Adrenal gland (tissue), 12 donors: ENCODE measurements around the gene TBL2. TPM values are rescaled to one million over a fixed set of nuclear protein-coding genes. Genes with fewer than 3 reads are reported as not detected.
A peak's percentile ranks its signal among the peaks of the same experiment; 100 is the strongest.
"Not testable (repeated sequence)": the region's sequence is repeated elsewhere in the genome, so short reads cannot be mapped to it uniquely, and the experiment has no call there.

Experiments
- DNase-seq, 7 donors: peaks; one replicate each; pipeline ENCODE4 v3.0.0-alpha.2; 2019 to 2020
- H3K27ac ChIP-seq, 5 donors: fragments of 200-600 bp; sonication (generic) in 4 of 5; 1 replicate in 3 of 5; 2 replicates in 2 of 5; pipeline versions ENCODE4 v1.5.1 to v1.8.0; 2016 to 2020; ENCODE audit warnings: mild to moderate bottlenecking in 1 of 5
- H3K27me3 ChIP-seq: fragments of 200-600 bp; 2 replicates; pipeline ENCODE4 v1.8.0; 2021
- H3K36me3 ChIP-seq, 2 donors: fragments of 200-600 bp; replicated peaks in 1 of 2; 1 replicate in 1 of 2; 2 replicates in 1 of 2; pipeline versions ENCODE4 v1.5.1 to v1.8.0; 2018 to 2022
- H3K4me1 ChIP-seq, 2 donors: fragments of 200-600 bp; replicated peaks in 1 of 2; 1 replicate in 1 of 2; 2 replicates in 1 of 2; pipeline versions ENCODE4 v1.5.1 to v1.8.0; 2018 to 2021
- H3K4me3 ChIP-seq, 4 donors: fragments of 200-600 bp; sonication (generic) in 3 of 4; one replicate each; pipeline ENCODE4 v1.5.1; 2016 to 2018
- H3K9me3 ChIP-seq, 3 donors: fragments of 200-600 bp; sonication (generic) in 1 of 3; replicated peaks in 1 of 3; 1 replicate in 2 of 3; 2 replicates in 1 of 3; pipeline versions ENCODE4 v1.5.1 to v1.8.0; 2016 to 2021
- CTCF ChIP-seq, 6 experiments: fragments of 450-650 bp in 4 of 6; fragments of 200-600 bp in 2 of 6; sonication (generic) in 1 of 6; IDR thresholded peaks; 1 replicate in 5 of 6; 2 replicates in 1 of 6; pipeline versions ENCODE4 v1.5.1 to v1.8.0; 2016 to 2021; ENCODE audit warnings: antibody characterized with exemption in 6 of 6, mild to moderate bottlenecking in 2 of 6, moderate library complexity in 1 of 6
- POLR2A ChIP-seq, 2 donors: fragments of 450-650 bp; IDR thresholded peaks; one replicate each; pipeline ENCODE4 v1.6.1; 2017; ENCODE audit warnings: antibody characterized with exemption in 2 of 2, mild to moderate bottlenecking in 2 of 2, moderate library complexity in 1 of 2
- WGBS, 4 donors: extraction: QIAGEN DNeasy Blood & Tissue Kit in 2 of 4; methylation state at CpG; one replicate each; pipeline versions ENCODE4 v1.1.5 to v1.1.7; 2013 to 2017; 5-methylcytosine and 5-hydroxymethylcytosine counted together
- intact Hi-C, 2 donors: fragments of 100-400 bp; cut with DNase I; formaldehyde crosslinking; loops; one replicate each; pipeline versions ENCODE4 v1.14.1 to v1.15.0; 2022 to 2023
- polyA plus RNA-seq, 3 donors: library from polyadenylated mRNA; stranded (reverse); fragments of 200-250 nt in 2 of 3; fragments of 350-450 nt in 1 of 3; fragmentation: Illumina TruSeq in 1 of 3; extraction: RNeasy Lipid Tissue Mini Kit (QIAGEN cat#74804) in 1 of 3; gene quantifications; one replicate each; pipeline ENCODE4 v1.2.3, GENCODE V29; 2013 to 2014
- total RNA-seq, 9 donors: library from RNA; depleted of rRNA in 4 of 9; stranded (reverse); fragments of >200 nt in 4 of 9; fragments of 120-200 nt in 1 of 9; fragmentation: NEBNext Ultra II Directional in 1 of 9; extraction: Animal tissue kit (Norgen Biotek cat#: 25700) in 1 of 9; gene quantifications; one replicate each; pipeline versions ENCODE4 v1.1.0 to v1.2.4, GENCODE V29; 2013 to 2023
- donor health status: healthy with polysubstance abuse.
- donor health status: Bipolar disorder and iron deficiency.
- donor health status: DM: yes; HTN: yes; CAD: no.
- donor health status: DM: no; HTN: no; CAD: no.
- donor health status: DM: no; HTN: no; CAD: no.
- donor health status: DM: yes; HTN: yes; CAD: no.

Gene TBL2
- total and polyA plus RNA-seq, 12 donors, result 14.2 to 136 (median 51.3) TPM

GRCh38 chr7:73621168-73622063, 43.0 kb upstream of the TBL2 start:
- no peak overlapping the region for H3K4me3 ChIP-seq
- H3K4me1 ChIP-seq, result peaks cover 12 to 19% of the 10 kb centered on the region in 2 donors
- no peaks in the 10 kb centered on the region for H3K27me3 ChIP-seq
- H3K36me3 ChIP-seq, result no peaks in the 10 kb centered on the region
- intact Hi-C loops, result no loop called here
- WGBS, 4 donors, result 39 to 63% (median 44%) methylated on average over 6 to 7 of the region's 7 CpGs
- H3K27ac ChIP-seq, result peak overlapping the region in 2 of 5 donors; percentile 8 to 34
- TF ChIP-seq POLR2A (IDR thresholded peaks at IDR 0.05) (no peak), CTCF (IDR thresholded peaks at IDR 0.05) (no peak)
- no peaks in the 10 kb centered on the region for H3K9me3 ChIP-seq
- DNase-seq, result peak in 3 of 7 donors; percentile 44 to 51 (median 49)

GRCh38 chr7:73619394-73619793, 41.0 kb upstream of the TBL2 start:
- H3K9me3 ChIP-seq, H3K27me3 ChIP-seq, DNase-seq, H3K4me3 ChIP-seq, intact Hi-C loops, H3K27ac ChIP-seq, H3K36me3 ChIP-seq: not testable (repeated sequence)
- WGBS, 4 donors, result 66 to 87% (median 81%) methylated on average over 11 of the region's 11 CpGs
- H3K4me1 ChIP-seq, result peaks cover 12 to 19% of the 10 kb centered on the region in 2 donors

DNA sequence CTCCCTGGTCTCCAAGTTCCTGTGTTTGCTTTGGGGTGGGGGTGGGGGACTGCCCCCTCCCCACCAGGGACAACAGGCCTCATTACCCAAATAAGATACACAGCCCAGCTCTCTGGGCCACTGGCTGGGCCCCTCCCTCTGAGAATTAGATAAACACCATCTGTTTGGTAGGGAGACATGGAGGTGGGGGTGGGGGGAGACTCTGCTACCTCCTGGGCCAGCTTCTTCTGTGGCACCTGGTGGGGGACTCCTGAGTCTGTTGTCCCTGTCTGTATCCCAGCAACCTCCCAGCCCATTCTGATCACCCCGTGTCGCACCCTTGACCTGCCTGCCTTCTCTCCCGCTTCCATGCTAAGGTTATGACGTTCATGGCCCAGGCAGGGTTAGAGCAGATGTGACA, 40.2 kb upstream of the TBL2 start:
- intact Hi-C loops, result no loop called here
- no peak for DNase-seq
- TF ChIP-seq POLR2A (IDR thresholded peaks at IDR 0.05) (no peak), CTCF (IDR thresholded peaks at IDR 0.05) (no peak)
- Histone ChIP-seq H3K36me3 (no peaks in the 10 kb centered on the region), H3K4me3 (no peak overlapping the region), H3K4me1 (peaks cover 7 to 13% of the 10 kb centered on the region in 2 donors), H3K27me3 (no peaks in the 10 kb centered on the region), H3K27ac (no peak overlapping the region), H3K9me3 (no peaks in the 10 kb centered on the region)
- WGBS, 4 donors, result 67 to 81% (median 73%) methylated on average over 4 of the region's 4 CpGs

DNA sequence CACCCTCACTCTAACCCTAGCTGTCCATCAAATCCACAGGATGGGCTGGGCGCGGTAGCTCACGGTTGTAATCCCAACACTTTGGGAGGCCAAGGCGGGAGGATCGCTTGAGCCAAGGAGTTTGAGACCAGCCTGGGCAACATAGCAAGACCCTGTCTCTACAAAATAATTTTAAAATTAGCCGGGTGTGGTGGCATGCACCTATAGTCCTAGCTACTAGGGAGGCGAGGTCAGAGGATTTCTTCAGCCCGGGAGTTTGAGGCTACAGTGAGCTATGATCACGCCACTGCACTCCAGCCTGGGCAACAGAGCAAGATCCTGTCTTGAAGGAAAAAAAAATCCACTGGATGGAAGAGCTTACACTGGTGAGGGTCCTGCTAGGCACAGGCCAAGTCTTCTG, 39.1 kb upstream of the TBL2 start:
- intact Hi-C loops, H3K27me3 ChIP-seq, H3K36me3 ChIP-seq, H3K27ac ChIP-seq, H3K9me3 ChIP-seq, H3K4me3 ChIP-seq, DNase-seq: not testable (repeated sequence)
- H3K4me1 ChIP-seq, result peaks cover 0 to 11% of the 10 kb centered on the region in 2 donors
- 83 to 96% (median 96%) methylated on average over 9 of the region's 9 CpGs for WGBS, 4 donors

- DNase-seq, result peak in 1 of 7 donors; percentile 52
- TF ChIP-seq POLR2A (IDR thresholded peaks at IDR 0.05) (no peak), CTCF (IDR thresholded peaks at IDR 0.05) (no peak)
- Histone ChIP-seq H3K4me3 (no peak overlapping the region), H3K36me3 (no peaks in the 10 kb centered on the region), H3K27me3 (no peaks in the 10 kb centered on the region), H3K4me1 (peaks cover 0 to 8% of the 10 kb centered on the region in 2 donors), H3K27ac (no peak overlapping the region), H3K9me3 (no peaks in the 10 kb centered on the region)
- intact Hi-C loops, result no loop called here
- WGBS, 4 donors, result 45 to 57% (median 55%) methylated on average over 2 to 4 of the region's 4 CpGs
Measured at GRCh38 chr7:73615886-73616285, 37.5 kb upstream of the TBL2 start.

DNA sequence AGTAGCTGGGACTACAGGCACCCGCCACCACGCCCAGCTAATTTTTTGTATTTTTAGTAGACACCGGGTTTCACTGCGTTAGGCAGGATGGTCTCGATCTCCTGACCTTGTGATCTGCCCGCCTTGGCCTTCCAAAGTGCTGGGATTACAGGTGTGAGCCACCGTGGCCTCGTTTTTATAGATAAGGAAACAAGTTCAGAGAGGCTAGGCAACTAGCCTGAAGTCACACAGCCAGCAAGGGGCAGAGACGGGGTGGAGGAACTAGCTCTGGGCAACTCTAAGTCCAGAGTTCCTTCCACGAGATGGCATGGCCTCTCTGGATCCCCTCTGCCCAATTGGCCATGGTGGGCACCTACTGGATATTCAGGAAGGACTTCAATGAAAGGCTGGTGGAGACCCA, 36.6 kb upstream of the TBL2 start:
- H3K4me1 ChIP-seq, H3K4me3 ChIP-seq, DNase-seq, H3K27me3 ChIP-seq, H3K9me3 ChIP-seq, H3K27ac ChIP-seq, intact Hi-C loops, H3K36me3 ChIP-seq: not testable (repeated sequence)
- WGBS, 4 donors, result 71 to 88% (median 87%) methylated on average over 10 of the region's 10 CpGs
